Testis (tissue), 2 donors: ENCODE measurements around the gene VRK1.

Experiments used
- POLR2A ChIP-seq: fragments of 450-650 bp; IDR thresholded peaks from one replicate; pipeline ENCODE4 v1.6.1; 2017; ENCODE audit warnings: antibody characterized with exemption, mild to moderate bottlenecking, moderate library complexity
- TF ChIP-seq, protein P1 (sequence below), 3 experiments: fragments of 450-650 bp in 2 of 3; fragments of 200-600 bp in 1 of 3; sonication (generic) in 1 of 3; IDR thresholded peaks; one replicate each; pipeline ENCODE4 v1.5.1; 2016 to 2019; ENCODE audit warnings: antibody characterized with exemption in 3 of 3, mild to moderate bottlenecking in 2 of 3, moderate library complexity in 1 of 3

DNA sequence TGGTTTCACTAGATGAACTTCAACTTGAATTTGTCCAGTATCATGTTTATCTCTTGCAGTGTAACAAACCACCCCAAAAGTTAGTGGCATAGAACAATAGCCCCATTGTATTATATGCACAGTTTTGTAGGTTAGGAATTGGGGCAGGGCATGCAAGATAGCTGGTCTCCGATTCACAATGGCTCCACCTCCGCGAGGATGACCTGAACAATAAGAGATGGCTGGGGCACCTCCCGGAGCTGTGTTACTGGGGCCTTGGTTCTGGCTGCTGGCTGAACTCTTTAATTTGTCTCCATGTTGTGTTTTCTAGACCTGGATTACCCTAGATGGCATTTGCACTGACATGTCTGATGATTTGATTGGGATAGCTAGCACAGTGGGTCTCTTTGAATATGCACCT lies 20.4 kb upstream of the VRK1 start:
- TF ChIP-seq, protein P1, sequence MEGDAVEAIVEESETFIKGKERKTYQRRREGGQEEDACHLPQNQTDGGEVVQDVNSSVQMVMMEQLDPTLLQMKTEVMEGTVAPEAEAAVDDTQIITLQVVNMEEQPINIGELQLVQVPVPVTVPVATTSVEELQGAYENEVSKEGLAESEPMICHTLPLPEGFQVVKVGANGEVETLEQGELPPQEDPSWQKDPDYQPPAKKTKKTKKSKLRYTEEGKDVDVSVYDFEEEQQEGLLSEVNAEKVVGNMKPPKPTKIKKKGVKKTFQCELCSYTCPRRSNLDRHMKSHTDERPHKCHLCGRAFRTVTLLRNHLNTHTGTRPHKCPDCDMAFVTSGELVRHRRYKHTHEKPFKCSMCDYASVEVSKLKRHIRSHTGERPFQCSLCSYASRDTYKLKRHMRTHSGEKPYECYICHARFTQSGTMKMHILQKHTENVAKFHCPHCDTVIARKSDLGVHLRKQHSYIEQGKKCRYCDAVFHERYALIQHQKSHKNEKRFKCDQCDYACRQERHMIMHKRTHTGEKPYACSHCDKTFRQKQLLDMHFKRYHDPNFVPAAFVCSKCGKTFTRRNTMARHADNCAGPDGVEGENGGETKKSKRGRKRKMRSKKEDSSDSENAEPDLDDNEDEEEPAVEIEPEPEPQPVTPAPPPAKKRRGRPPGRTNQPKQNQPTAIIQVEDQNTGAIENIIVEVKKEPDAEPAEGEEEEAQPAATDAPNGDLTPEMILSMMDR (IDR thresholded peaks at IDR 0.05), result no peak
- TF ChIP-seq POLR2A, result no peak
